K562 (cell line): Measurements from ENCODE around the gene ATP8B4. TPM values are rescaled to one million over a fixed set of nuclear protein-coding genes. Genes with fewer than 3 reads are reported as not detected.

ENCODE experiments used
- ATAC-seq: fragments of 200-7000 bp; cut with Tn5 transposase; 3 replicates; pipeline ENCODE4 v1.9.1; 2020; ENCODE audit warnings: moderate library complexity
- BruUV-seq: library from RNA; stranded (reverse); fragments of 400-500 nt; replicated peaks from 2 replicates; lab custom pipeline; 2021; lab: Mats Ljungman, UMichigan
- CTCF ChIA-PET: fragments of 300-600 bp; formaldehyde crosslinking; extraction: SDS; loops from one replicate; lab custom pipeline; 2021; ENCODE audit warnings: low intra/inter-chr PET ratio; lab: Yijun Ruan, JAX
- POLR2A ChIA-PET: fragments of 300-600, 350-650 bp; sonication (Branson Sonifier 250); formaldehyde crosslinking; extraction: SDS; loops from one replicate; lab custom pipeline; 2021; ENCODE audit warnings: antibody characterized with exemption, inconsistent platforms; lab: Yijun Ruan, JAX
- DNase-seq, 4 experiments: peaks; one replicate each; pipeline versions ENCODE4 v3.0.0 to v3.0.0-alpha.2; 2011 to 2018; ENCODE audit warnings: low spot score in 3 of 4, mixed read lengths in 3 of 4; ENCODE audit errors: extremely low read depth in 1 of 4
- FAIRE-seq: peaks from 2 replicates; lab custom pipeline; 2011; peaks lifted over from hg19 to GRCh38; lab: Jason Lieb, UNC
- H2AFZ ChIP-seq: 2 replicates; pipeline ENCODE4 v1.6.0; 2011; ENCODE audit warnings: low read depth, low read length, control low read depth, inconsistent platforms
- H3K27ac ChIP-seq: fragments of 200-600 bp; 3 replicates; pipeline ENCODE4 v1.8.0; 2011; ENCODE audit warnings: low read depth, mild to moderate bottlenecking, control low read depth, inconsistent platforms, low read length, moderate library complexity, mixed read lengths; ENCODE audit errors: extremely low read depth
- H3K27me3 ChIP-seq, 2 experiments: fragments of 300-600 bp in 1 of 2; 2 replicates in 1 of 2; 3 replicates in 1 of 2; pipeline versions ENCODE4 v1.6.0 to v1.8.0; 2011; ENCODE audit warnings: inconsistent platforms in 2 of 2, low read length in 2 of 2, mild to moderate bottlenecking in 1 of 2, mixed read lengths in 1 of 2, moderate library complexity in 1 of 2; ENCODE audit not compliant: control insufficient read depth in 2 of 2, insufficient read depth in 2 of 2
- H3K36me3 ChIP-seq: fragments of 300-600 bp; 3 replicates; pipeline ENCODE4 v1.8.0; 2011; ENCODE audit warnings: mild to moderate bottlenecking, low read length, inconsistent platforms; ENCODE audit not compliant: control insufficient read depth, insufficient read depth
- H3K4me1 ChIP-seq, 2 experiments: fragments of 200-600 bp in 1 of 2; replicated peaks in 1 of 2; 2 replicates in 1 of 2; 3 replicates in 1 of 2; pipeline versions ENCODE4 v1.5.1 to v1.8.0; 2011; ENCODE audit warnings: inconsistent platforms in 2 of 2, low read length in 2 of 2, mild to moderate bottlenecking in 1 of 2, mixed read lengths in 1 of 2, moderate library complexity in 1 of 2; ENCODE audit not compliant: control insufficient read depth in 2 of 2, insufficient read depth in 2 of 2
- H3K4me2 ChIP-seq: 2 replicates; pipeline ENCODE4 v1.6.1; 2011; ENCODE audit warnings: low read length, control low read depth, inconsistent platforms, mixed read lengths; ENCODE audit not compliant: insufficient read depth
- H3K4me3 ChIP-seq: fragments of 200-600 bp; sonication (generic), shearing (Covaris generic); 2 replicates; pipeline ENCODE4 v1.5.1; 2016; ENCODE audit warnings: control low read depth, inconsistent platforms
- H3K79me2 ChIP-seq: fragments of 200-600 bp; 3 replicates; pipeline ENCODE4 v1.8.0; 2011; ENCODE audit warnings: low read length, inconsistent platforms; ENCODE audit not compliant: control insufficient read depth, insufficient read depth
- H3K9ac ChIP-seq, 2 experiments: 2 replicates each; pipeline versions ENCODE4 v1.6.0 to v1.6.1; 2011; ENCODE audit warnings: low read depth in 2 of 2, low read length in 2 of 2, control low read depth in 1 of 2, inconsistent platforms in 1 of 2, mild to moderate bottlenecking in 1 of 2, mixed read lengths in 1 of 2; ENCODE audit not compliant: insufficient read depth in 1 of 2
- H3K9me1 ChIP-seq: one replicate; pipeline ENCODE4 v1.6.0; 2011; ENCODE audit warnings: inconsistent platforms, mild to moderate bottlenecking, low read length, moderate library complexity; ENCODE audit not compliant: control insufficient read depth, insufficient read depth
- H3K9me3 ChIP-seq: replicated peaks from 2 replicates; pipeline ENCODE4 v1.5.1; 2011; ENCODE audit warnings: low read depth, low read length, inconsistent platforms; ENCODE audit not compliant: control insufficient read depth, insufficient read depth
- H4K20me1 ChIP-seq: replicated peaks from 2 replicates; pipeline ENCODE4 v1.6.1; 2011; ENCODE audit warnings: low read length, inconsistent platforms, mixed read lengths; ENCODE audit not compliant: control insufficient read depth, insufficient read depth
- CC2D1A ChIP-seq: fragments of 450-650 bp; IDR thresholded peaks from 2 replicates; pipeline ENCODE4 v1.6.1; 2017; ENCODE audit warnings: mild to moderate bottlenecking
- E2F8 ChIP-seq: fragments of 450-650 bp; IDR thresholded peaks from 2 replicates; pipeline ENCODE4 v1.7.1; 2018; ENCODE audit warnings: mild to moderate bottlenecking, low read depth; ENCODE audit not compliant: partially characterized antibody
- HNRNPUL1 ChIP-seq: fragments of 200-400 bp; formaldehyde crosslinking; IDR thresholded peaks from 2 replicates; pipeline ENCODE4 v1.6.1; 2017; ENCODE audit warnings: low read length
- MBD1 ChIP-seq: fragments of 250-450 bp; sonication (Bioruptor Pico); IDR thresholded peaks from 2 replicates; pipeline ENCODE4 v1.8.0; 2022; ENCODE audit warnings: inconsistent platforms
- NRF1 ChIP-seq, 2 experiments: fragments of 450-650 bp; IDR thresholded peaks in 1 of 2; conservative IDR thresholded peaks in 1 of 2; 2 replicates each; pipeline ENCODE4 v1.6.1; 2014; ENCODE audit warnings: mild to moderate bottlenecking in 2 of 2
- PML ChIP-seq: IDR thresholded peaks from 2 replicates; pipeline ENCODE4 v1.6.1; 2012; ENCODE audit warnings: low read length, inconsistent platforms
- PTTG1 ChIP-seq: fragments of 450-650 bp; IDR thresholded peaks from 2 replicates; pipeline ENCODE4 v1.6.1; 2016; ENCODE audit warnings: low read depth, mild to moderate bottlenecking, missing genetic modification characterization, missing compliant biosample characterization
- SIN3A ChIP-seq, 2 experiments: fragments of 150-350 bp in 1 of 2; IDR thresholded peaks; 2 replicates each; pipeline ENCODE4 v1.6.1; 2011 to 2016; ENCODE audit warnings: borderline replicate concordance in 2 of 2, low read depth in 2 of 2, low read length in 2 of 2, mild to moderate bottlenecking in 2 of 2, moderate library complexity in 2 of 2; ENCODE audit not compliant: control insufficient read depth in 1 of 2
- SP1 ChIP-seq: sonication (generic); formaldehyde crosslinking; IDR thresholded peaks from 2 replicates; pipeline ENCODE4 v1.8.1; 2022; ENCODE audit warnings: mild to moderate bottlenecking, missing genetic modification reagents
- ZNF318 ChIP-seq, 2 experiments: fragments of 450-650 bp; IDR thresholded peaks; 2 replicates each; pipeline ENCODE4 v1.6.1; 2016; ENCODE audit warnings: mild to moderate bottlenecking in 2 of 2, borderline replicate concordance in 1 of 2, low read depth in 1 of 2, moderate library complexity in 1 of 2
- WGBS: fragments of 100-300 bp; shearing (Covaris generic); methylation state at CpG from one replicate; pipeline ENCODE4 v1.1.6; 2016; ENCODE audit warnings: low coverage, mixed read lengths; ENCODE audit not compliant: insufficient coverage; ENCODE audit errors: missing lambda C conversion rate; 5-methylcytosine and 5-hydroxymethylcytosine counted together
- in situ Hi-C: fragments of 300-500 bp; cut with MboI; formaldehyde crosslinking; loops from 4 replicates; pipeline ENCODE4 v1.15.0; 2018; ENCODE audit warnings: inconsistent platforms, mixed read lengths
- intact Hi-C: fragments of 100-400 bp; cut with micrococcal nuclease; formaldehyde crosslinking; loops from 2 replicates; pipeline ENCODE4 v1.14.2; 2022
- polyA plus RNA-seq, 8 experiments: library from polyadenylated mRNA; depleted of rRNA in 4 of 8; stranded (reverse) in 5 of 8; unstranded in 3 of 8; fragments of >200 nt; fragmentation: Nextera tagmentation in 2 of 8; fragmentation: Illumina TruSeq in 1 of 8; extraction: Ambion mirVana in 2 of 8; extraction: Trizol in 1 of 8; gene quantifications; 2 replicates each; pipeline versions ENCODE4 v1.2.1 to v1.2.3, GENCODE V29; 2011 to 2014; ENCODE audit warnings: inconsistent platforms in 1 of 8, missing spikeins in 1 of 8
- total RNA-seq, 7 experiments: library from RNA; depleted of rRNA in 6 of 7; stranded (reverse); fragments of >200 nt in 6 of 7; fragmentation: Illumina TruSeq in 2 of 7; extraction: Trizol in 2 of 7; gene quantifications; 2 replicates each; pipeline versions ENCODE4 v1.2.1 to v1.2.3, GENCODE V29; 2011 to 2021; ENCODE audit warnings: low replicate concordance in 1 of 7

ATP8B4 gene
- total and polyA plus RNA-seq, 9 of the 15 experiments (the other 6 are each of a cell fraction or from before 2014, with no cell fraction given) = 0.14 to 2.5 (median 0.44) TPM

GRCh38 chr15:49827311-49827710 lies 291.7 kb downstream of the ATP8B4 start:
- FAIRE-seq = no peak
- no TSS peak for BruUV-seq
- no peaks in the 10 kb centered on the region for H3K79me2 ChIP-seq
- no peak overlapping the region for H3K4me3 ChIP-seq
- H3K36me3 ChIP-seq = no peaks in the 10 kb centered on the region
- in situ Hi-C loops = no loop called here
- no peaks in the 10 kb centered on the region for H3K9me3 ChIP-seq
- no peak for ATAC-seq
- no peaks in the 10 kb centered on the region for H3K27me3 ChIP-seq
- intact Hi-C loops = no loop called here
- H3K9ac ChIP-seq = no peak overlapping the region
- ChIA-PET CTCF (no interaction called here), POLR2A (no interaction called here)
- H3K4me2 ChIP-seq = no peak overlapping the region
- H3K4me1 ChIP-seq = no peaks in the 10 kb centered on the region
- no peaks in the 10 kb centered on the region for H3K9me1 ChIP-seq
- no peak overlapping the region for H2AFZ ChIP-seq
- no peaks in the 10 kb centered on the region for H4K20me1 ChIP-seq
- DNase-seq = no peak
- no peak overlapping the region for H3K27ac ChIP-seq
- 0% methylated on average over 1 of the region's 1 CpG for WGBS
- TF ChIP-seq HNRNPUL1 (no peak), NRF1 (conservative IDR thresholded peaks at IDR 0.05 in 1 of 2, IDR thresholded peaks at IDR 0.05 in 1 of 2) (no peak), ZNF318 (IDR thresholded peaks at IDR 0.05; ENCODE audit: borderline replicate concordance in 1 of 2, low read depth in 1 of 2) (no peak), MBD1 (CRISPR knock-in tag) (no peak), SIN3A (IDR thresholded peaks at IDR 0.05; ENCODE audit: borderline replicate concordance in 2 of 2, control insufficient read depth in 1 of 2, low read depth in 2 of 2, low read length in 2 of 2) (no peak), E2F8 (no peak), SP1 (no peak), CC2D1A (no peak), PML (no peak), PTTG1 (tag) (no peak)
